Lung (tissue), 12 donors: ENCODE results near the gene MPZL2. TPM values are rescaled to one million over a fixed set of nuclear protein-coding genes. Genes with fewer than 3 reads are reported as not detected.

ENCODE experiments used
- ATAC-seq: fragments of 200-7000 bp; cut with Tn5 transposase; one replicate; pipeline ENCODE4 v1.9.1; 2020; ENCODE audit warnings: moderate number of reproducible peaks; ENCODE audit not compliant: insufficient read depth, low FRiP score
- DNase-seq, 3 donors: peaks; one replicate each; pipeline ENCODE4 v3.0.0-alpha.2; 2013 to 2017
- H3K27ac ChIP-seq, 2 donors: one replicate each; pipeline ENCODE4 v1.5.1; 2013; ENCODE audit warnings: mild to moderate bottlenecking in 2 of 2, moderate library complexity in 2 of 2, control low read depth in 1 of 2, inconsistent platforms in 1 of 2, low read depth in 1 of 2, low read length in 1 of 2
- H3K27me3 ChIP-seq, 3 donors: one replicate each; pipeline ENCODE4 v1.5.1; 2013; ENCODE audit warnings: low read length in 2 of 3; ENCODE audit not compliant: control insufficient read depth in 3 of 3, insufficient read depth in 3 of 3
- H3K36me3 ChIP-seq, 4 donors: one replicate each; pipeline ENCODE4 v1.5.1; 2013; ENCODE audit warnings: low read length in 4 of 4, mild to moderate bottlenecking in 1 of 4, moderate library complexity in 1 of 4; ENCODE audit not compliant: control insufficient read depth in 4 of 4, insufficient read depth in 4 of 4
- H3K4me1 ChIP-seq, 5 donors: one replicate each; pipeline ENCODE4 v1.5.1; 2013; ENCODE audit warnings: low read length in 5 of 5, mild to moderate bottlenecking in 2 of 5, moderate library complexity in 1 of 5; ENCODE audit not compliant: control insufficient read depth in 5 of 5, insufficient read depth in 5 of 5
- H3K4me3 ChIP-seq: one replicate; pipeline ENCODE4 v1.5.1; 2013; ENCODE audit warnings: mild to moderate bottlenecking, control low read depth, moderate library complexity
- H3K9ac ChIP-seq, 2 donors: one replicate each; pipeline ENCODE4 v1.5.1; 2013; ENCODE audit warnings: low read length in 2 of 2, control low read depth in 1 of 2; ENCODE audit not compliant: insufficient read depth in 1 of 2
- H3K9me3 ChIP-seq, 4 donors: one replicate each; pipeline ENCODE4 v1.5.1; 2013; ENCODE audit warnings: low read length in 3 of 4, mild to moderate bottlenecking in 1 of 4, moderate library complexity in 1 of 4; ENCODE audit not compliant: control insufficient read depth in 4 of 4, insufficient read depth in 3 of 4
- WGBS, 2 donors: extraction: QIAGEN DNeasy Blood & Tissue Kit; methylation state at CpG; one replicate each; pipeline ENCODE4 v1.1.7; 2013; 5-methylcytosine and 5-hydroxymethylcytosine counted together
- polyA plus RNA-seq, 2 donors: library from polyadenylated mRNA; stranded (reverse); fragments of 200-250 nt; gene quantifications; one replicate each; pipeline ENCODE4 v1.2.1, GENCODE V29; 2013
- total RNA-seq, 2 donors: library from RNA; depleted of rRNA in 1 of 2; stranded (reverse); fragments of >200 nt in 1 of 2; gene quantifications; one replicate each; pipeline ENCODE4 v1.2.1, GENCODE V29; 2014 to 2021
- TF ChIP-seq, protein P1 (sequence below): IDR thresholded peaks from 2 replicates; pipeline ENCODE4 v1.5.1; 2012; ENCODE audit warnings: mild to moderate bottlenecking; ENCODE audit errors: control extremely low read depth, extremely low read depth
- donor health status: control.
- donor health status: control.
- donor health status: Bipolar disorder and iron deficiency.
- donor health status: healthy.
- donor health status: DM: yes; HTN: yes; CAD: no.

Gene MPZL2
- total and polyA plus RNA-seq, 4 donors: 87.2 to 143 (median 118) TPM

DNA sequence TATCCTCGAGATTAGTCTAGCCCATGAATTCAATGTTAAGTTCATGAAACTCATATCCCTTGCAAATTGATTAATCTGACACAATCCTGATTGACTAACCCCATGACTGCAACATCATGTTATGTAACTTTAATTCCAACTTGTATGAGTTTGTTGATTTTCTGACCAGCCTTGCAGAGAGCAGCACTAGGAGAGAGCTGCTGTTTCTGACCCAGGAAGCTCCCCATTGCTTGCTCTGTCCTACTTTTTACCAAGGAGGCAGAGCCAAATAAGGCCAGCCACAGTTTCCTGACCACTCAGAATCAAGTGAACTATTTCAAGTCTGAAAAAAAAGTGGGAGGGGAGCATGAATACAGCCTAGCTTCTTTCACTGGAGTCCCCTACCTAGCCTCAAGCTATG, 25.2 kb downstream of the MPZL2 start:
- H3K9ac ChIP-seq: no peak overlapping the region
- peak overlapping the region in 1 of 2 donors; percentile 64 for H3K27ac ChIP-seq
- 43 to 78% methylated on average over 1 of the region's 1 CpG for WGBS, 2 donors
- TF ChIP-seq, protein P1, sequence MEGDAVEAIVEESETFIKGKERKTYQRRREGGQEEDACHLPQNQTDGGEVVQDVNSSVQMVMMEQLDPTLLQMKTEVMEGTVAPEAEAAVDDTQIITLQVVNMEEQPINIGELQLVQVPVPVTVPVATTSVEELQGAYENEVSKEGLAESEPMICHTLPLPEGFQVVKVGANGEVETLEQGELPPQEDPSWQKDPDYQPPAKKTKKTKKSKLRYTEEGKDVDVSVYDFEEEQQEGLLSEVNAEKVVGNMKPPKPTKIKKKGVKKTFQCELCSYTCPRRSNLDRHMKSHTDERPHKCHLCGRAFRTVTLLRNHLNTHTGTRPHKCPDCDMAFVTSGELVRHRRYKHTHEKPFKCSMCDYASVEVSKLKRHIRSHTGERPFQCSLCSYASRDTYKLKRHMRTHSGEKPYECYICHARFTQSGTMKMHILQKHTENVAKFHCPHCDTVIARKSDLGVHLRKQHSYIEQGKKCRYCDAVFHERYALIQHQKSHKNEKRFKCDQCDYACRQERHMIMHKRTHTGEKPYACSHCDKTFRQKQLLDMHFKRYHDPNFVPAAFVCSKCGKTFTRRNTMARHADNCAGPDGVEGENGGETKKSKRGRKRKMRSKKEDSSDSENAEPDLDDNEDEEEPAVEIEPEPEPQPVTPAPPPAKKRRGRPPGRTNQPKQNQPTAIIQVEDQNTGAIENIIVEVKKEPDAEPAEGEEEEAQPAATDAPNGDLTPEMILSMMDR: no peak
- H3K4me3 ChIP-seq: no peak overlapping the region
- ATAC-seq (no peak), DNase-seq (no peak)
- no peaks in the 10 kb centered on the region for H3K9me3 ChIP-seq
- H3K27me3 ChIP-seq: peaks cover 0 to 27% (median 0%) of the 10 kb centered on the region in 3 donors
- H3K4me1 ChIP-seq: peaks cover 0 to 17% (median 4%) of the 10 kb centered on the region in 5 donors
- no peaks in the 10 kb centered on the region for H3K36me3 ChIP-seq

GRCh38 chr11:118238421-118238820, 25.7 kb downstream of the MPZL2 start:
- Histone ChIP-seq H3K9me3 (no peaks in the 10 kb centered on the region), H3K27ac (no peak overlapping the region), H3K36me3 (no peaks in the 10 kb centered on the region), H3K4me1 (peaks cover 0 to 17% (median 4%) of the 10 kb centered on the region in 5 donors), H3K4me3 (no peak overlapping the region), H3K27me3 (peaks cover 0 to 26% (median 0%) of the 10 kb centered on the region in 3 donors), H3K9ac (no peak overlapping the region)
- DNase-seq (no peak), ATAC-seq (no peak)
- 61 to 84% methylated on average over 2 of the region's 2 CpGs for WGBS, 2 donors
- TF ChIP-seq, protein P1: no peak

DNA sequence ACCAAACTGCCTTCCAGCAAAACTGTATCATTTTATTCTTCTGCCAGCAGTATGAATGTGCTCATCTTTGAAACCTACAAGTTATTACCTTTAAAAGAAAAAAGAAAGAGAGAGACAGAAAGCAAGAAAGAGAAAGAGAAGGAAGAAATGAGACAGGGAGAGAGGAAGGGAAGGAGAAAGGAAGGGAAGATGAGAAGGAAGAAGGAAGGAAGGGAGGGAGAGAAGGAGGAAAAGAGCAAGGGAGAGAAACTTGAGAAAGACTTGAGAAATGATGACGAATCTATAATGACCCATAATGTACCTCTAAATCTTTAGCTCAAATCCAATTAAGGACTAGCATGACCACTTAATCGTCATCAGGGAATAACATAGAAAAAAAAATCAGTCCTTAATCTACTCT, 27.9 kb downstream of the MPZL2 start:
- 58 to 65% methylated on average over 2 of the region's 2 CpGs for WGBS, 2 donors
- no peak overlapping the region for H3K27ac ChIP-seq
- peaks cover 0 to 2% (median 0%) of the 10 kb centered on the region in 4 donors for H3K36me3 ChIP-seq

More for the DNA sequence above, 27.9 kb downstream of the MPZL2 start:
- H3K9me3 ChIP-seq: no peaks in the 10 kb centered on the region
- no peak overlapping the region for H3K4me3 ChIP-seq
- H3K27me3 ChIP-seq: peaks cover 0 to 9% (median 0%) of the 10 kb centered on the region in 3 donors
- peaks cover 0 to 10% (median 0%) of the 10 kb centered on the region in 5 donors for H3K4me1 ChIP-seq
- TF ChIP-seq, protein P1: no peak
- DNase-seq: no peak
- no peak for ATAC-seq
- no peak overlapping the region for H3K9ac ChIP-seq
